SIG-M5 treated with dmso at 0.1 percent for 504 hours (cell line): ENCODE measurements around the gene FBXO9.

ENCODE experiments used
- DNase-seq: peaks from one replicate; lab custom pipeline; 2025; ENCODE audit not compliant: unreplicated experiment; lab: John Stamatoyannopoulos, UW

Gene FBXO9

DNA sequence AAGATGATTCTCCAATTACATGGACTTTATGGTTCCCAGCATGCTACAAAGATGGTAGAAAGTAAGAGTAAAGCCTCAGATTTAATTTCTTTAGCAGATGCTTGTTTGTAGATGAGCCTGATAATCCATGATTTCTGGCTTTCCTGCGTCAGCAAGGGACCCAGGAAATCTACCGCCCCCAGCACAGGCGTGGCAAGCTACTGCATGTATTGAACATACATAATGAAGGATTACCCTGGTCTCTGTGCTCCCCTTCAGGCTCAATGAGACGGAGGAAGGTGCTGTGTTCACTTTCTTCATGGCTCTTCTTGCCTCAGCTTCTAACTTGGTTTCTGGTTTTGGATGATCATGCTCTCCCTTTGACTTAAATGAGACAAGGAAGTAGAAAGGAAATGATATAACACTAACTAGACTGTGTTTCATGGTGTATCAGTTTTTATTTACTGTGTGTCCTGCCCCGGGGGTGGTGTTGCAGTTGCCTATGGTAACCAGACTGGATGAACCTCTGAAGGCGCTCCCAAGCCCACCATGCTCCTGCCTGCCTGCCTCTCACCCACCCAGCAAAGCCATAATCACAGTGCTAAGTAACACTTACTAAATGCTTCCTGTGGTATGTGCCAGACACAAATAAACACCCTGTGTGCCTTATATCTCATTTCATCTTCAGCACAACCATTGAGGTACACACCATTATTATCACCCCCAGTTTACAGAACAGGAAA is 65.5 kb downstream of the FBXO9 start:
- no peak for DNase-seq

DNA sequence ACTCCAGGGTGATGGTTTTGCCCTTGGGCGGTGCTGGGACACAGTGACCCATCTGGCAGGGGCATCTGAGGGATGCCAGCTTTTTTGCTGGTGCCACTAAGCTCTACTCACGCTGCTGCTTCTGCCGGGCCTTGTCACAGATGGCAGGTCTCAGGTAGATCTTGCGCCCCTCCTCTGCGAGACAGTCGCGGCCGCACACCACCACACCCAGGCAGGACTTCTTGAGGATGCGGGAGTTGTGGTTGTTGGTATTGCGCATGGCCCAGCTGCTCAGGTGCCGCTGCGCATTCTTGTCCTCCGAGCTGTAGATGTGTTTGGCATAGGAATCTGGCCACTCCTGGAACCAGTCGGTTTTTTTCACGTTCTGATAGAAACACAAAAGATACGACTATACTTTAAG is 68.8 kb downstream of the FBXO9 start:
- DNase-seq: no peak

GRCh38 chr6:53134601-53135235 is 69.5 kb downstream of the FBXO9 start:
- no peak for DNase-seq

GRCh38 chr6:53136000-53136609 is 70.9 kb downstream of the FBXO9 start:
- no peak for DNase-seq

GRCh38 chr6:53139841-53140413 is 74.7 kb downstream of the FBXO9 start:
- DNase-seq: peak; percentile 13

GRCh38 chr6:53142810-53143209 is 77.6 kb downstream of the FBXO9 start:
- DNase-seq: no peak

- no peak for DNase-seq
Measured at GRCh38 chr6:53143710-53144109, 78.5 kb downstream of the FBXO9 start.

GRCh38 chr6:53144802-53145201 is 79.6 kb downstream of the FBXO9 start:
- no peak for DNase-seq

DNA sequence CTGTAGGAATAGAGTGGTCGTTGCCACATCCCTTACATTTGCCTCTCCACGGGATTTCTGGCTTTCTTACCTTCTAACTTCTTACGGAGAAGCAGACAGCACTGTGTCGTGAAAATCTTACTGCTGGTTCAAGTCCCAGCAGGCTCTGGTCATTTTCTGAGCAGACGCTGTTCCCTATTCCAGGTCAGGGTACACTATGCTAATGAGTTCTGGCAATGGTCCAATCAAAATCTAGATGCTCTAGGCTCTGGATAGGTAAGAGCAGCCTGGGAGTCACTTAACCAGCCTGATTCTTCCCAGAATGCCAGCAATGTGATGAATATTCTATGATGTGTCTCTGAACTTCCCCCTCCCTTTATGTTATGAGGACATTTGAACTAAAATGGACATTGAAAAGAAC is 83.5 kb downstream of the FBXO9 start, which contains the start of gene GCM1:
GCM1 (minus strand) TSS at position 158 of the 400 bp plus-strand sequence. CDS start 3,209 bp downstream, outside the sequence.
- no peak for DNase-seq
